Neutrophil (primary cell): ENCODE data around the gene C22orf39.
A peak's percentile ranks its signal among the peaks of the same experiment; 100 is the strongest.

Experiments used
- H3K27ac ChIP-seq: fragments of 200-600 bp; sonication (generic); 2 replicates; pipeline ENCODE4 v1.5.1; 2016; ENCODE audit warnings: mild to moderate bottlenecking, moderate library complexity
- H3K27me3 ChIP-seq: fragments of 200-600 bp; sonication (generic); 2 replicates; pipeline ENCODE4 v1.6.0; 2016; ENCODE audit warnings: mild to moderate bottlenecking
- H3K36me3 ChIP-seq: fragments of 200-600 bp; sonication (generic); 2 replicates; pipeline ENCODE4 v1.5.1; 2017
- H3K4me1 ChIP-seq, 2 experiments: fragments of 200-600 bp in 1 of 2; sonication (generic) in 1 of 2; 1 replicate in 1 of 2; 2 replicates in 1 of 2; pipeline versions ENCODE4 v1.5.1 to v1.6.1; 2013 to 2016; ENCODE audit warnings: low read depth in 1 of 2, low read length in 1 of 2, mild to moderate bottlenecking in 1 of 2, moderate library complexity in 1 of 2; ENCODE audit not compliant: control insufficient read depth in 1 of 2, insufficient read depth in 1 of 2
- H3K4me3 ChIP-seq, 2 experiments: fragments of 200-600 bp in 1 of 2; sonication (generic) in 1 of 2; 1 replicate in 1 of 2; 2 replicates in 1 of 2; pipeline ENCODE4 v1.5.1; 2013 to 2016; ENCODE audit warnings: low read depth in 1 of 2, low read length in 1 of 2, mild to moderate bottlenecking in 1 of 2, moderate library complexity in 1 of 2
- H3K9me3 ChIP-seq: fragments of 200-600 bp; sonication (generic); 2 replicates; pipeline ENCODE4 v1.5.1; 2016
- CTCF ChIP-seq: fragments of 200-600 bp; sonication (generic); IDR thresholded peaks from 2 replicates; pipeline ENCODE4 v1.5.1; 2016; ENCODE audit warnings: antibody characterized with exemption

C22orf39 gene

DNA sequence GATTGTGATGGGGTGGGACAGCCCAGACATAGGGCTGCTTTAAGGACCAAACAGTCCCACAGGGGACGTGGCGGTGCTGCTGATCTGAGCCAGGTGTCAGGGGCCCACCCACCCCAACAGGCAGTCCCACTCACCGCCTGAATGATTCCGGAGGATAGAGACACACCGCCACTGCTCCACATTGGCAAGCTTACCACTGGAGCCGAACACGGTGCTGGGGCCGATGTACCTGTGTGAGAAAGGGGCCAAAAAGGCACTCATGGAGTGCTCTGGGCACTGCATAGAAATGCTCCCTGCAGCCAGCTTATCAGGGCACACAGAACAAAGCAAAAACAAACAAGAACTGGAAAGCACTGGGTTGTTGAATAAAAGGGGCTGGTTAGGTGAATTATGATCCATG is 41.9 kb downstream of the C22orf39 start:
- no peak overlapping the region for H3K4me3 ChIP-seq
- H3K27ac ChIP-seq = no peak overlapping the region
- no peaks in the 10 kb centered on the region for H3K27me3 ChIP-seq
- H3K9me3 ChIP-seq = no peaks in the 10 kb centered on the region
- H3K4me1 ChIP-seq = no peaks in the 10 kb centered on the region
- TF ChIP-seq CTCF = no peak
- peaks cover 92% of the 10 kb centered on the region for H3K36me3 ChIP-seq

GRCh38 chr22:19405133-19405532 is 42.4 kb downstream of the C22orf39 start:
- no peaks in the 10 kb centered on the region for H3K9me3 ChIP-seq
- peaks cover 92% of the 10 kb centered on the region for H3K36me3 ChIP-seq
- no peak overlapping the region for H3K27ac ChIP-seq
- no peak overlapping the region for H3K4me3 ChIP-seq
- H3K27me3 ChIP-seq = no peaks in the 10 kb centered on the region
- TF ChIP-seq CTCF = no peak
- H3K4me1 ChIP-seq = no peaks in the 10 kb centered on the region

DNA sequence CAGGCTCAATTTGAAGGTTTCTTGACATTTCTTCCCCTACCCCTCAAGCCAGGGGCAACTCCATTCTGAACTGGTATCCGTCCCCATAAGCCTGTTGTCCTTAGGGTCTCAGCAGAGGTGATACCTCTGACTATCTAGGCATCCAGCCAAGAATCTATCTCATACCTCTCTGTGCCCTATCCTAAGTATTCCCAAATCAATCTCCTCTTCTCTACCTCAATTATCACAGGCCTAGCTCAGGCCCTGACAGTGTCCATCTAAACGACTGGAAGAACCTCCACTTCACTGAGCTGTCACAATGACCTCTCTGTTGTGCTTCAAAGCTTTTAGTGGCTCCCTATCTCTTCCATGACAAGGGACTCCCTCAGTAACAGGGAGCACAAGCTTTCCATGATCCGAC is 42.8 kb downstream of the C22orf39 start:
- Histone ChIP-seq H3K4me3 (no peak overlapping the region), H3K36me3 (peaks cover 92% of the 10 kb centered on the region), H3K27me3 (no peaks in the 10 kb centered on the region), H3K27ac (peak overlapping the region; percentile 28), H3K4me1 (no peaks in the 10 kb centered on the region), H3K9me3 (no peaks in the 10 kb centered on the region)
- no peak for TF ChIP-seq CTCF

DNA sequence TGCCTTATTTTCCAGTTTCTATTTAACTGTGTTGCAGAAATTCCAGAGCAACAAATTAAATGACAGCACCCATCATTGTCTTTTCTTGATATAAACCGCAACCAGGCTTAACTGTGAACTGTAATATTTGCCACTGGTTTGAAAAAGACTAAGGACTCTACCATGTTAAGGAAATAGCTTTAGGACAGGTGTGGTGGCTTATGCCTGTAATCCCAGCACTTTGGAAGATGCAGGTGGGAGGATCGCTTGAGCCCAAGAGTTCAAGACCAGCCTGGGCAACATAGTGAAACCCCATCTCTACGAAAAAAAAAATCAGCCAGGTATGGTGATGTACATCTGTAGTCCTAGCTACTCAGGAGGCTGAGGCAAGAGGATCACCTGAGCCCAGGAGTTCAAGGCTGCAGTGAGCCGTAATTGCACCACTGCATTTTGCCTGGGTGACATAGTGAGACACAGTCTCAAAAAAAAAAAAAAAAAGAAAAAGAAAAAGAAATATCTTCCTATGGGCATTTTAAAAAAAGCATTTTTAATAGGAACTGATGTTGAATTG is 44.8 kb downstream of the C22orf39 start:
- no peaks in the 10 kb centered on the region for H3K27me3 ChIP-seq
- no peak overlapping the region for H3K4me3 ChIP-seq
- no peaks in the 10 kb centered on the region for H3K9me3 ChIP-seq
- H3K4me1 ChIP-seq = no peaks in the 10 kb centered on the region
- H3K27ac ChIP-seq = no peak overlapping the region
- peaks cover 93% of the 10 kb centered on the region for H3K36me3 ChIP-seq
- TF ChIP-seq CTCF = no peak

- H3K4me3 ChIP-seq = no peak overlapping the region
- H3K4me1 ChIP-seq = no peaks in the 10 kb centered on the region
- no peaks in the 10 kb centered on the region for H3K27me3 ChIP-seq
- no peaks in the 10 kb centered on the region for H3K9me3 ChIP-seq
- no peak overlapping the region for H3K27ac ChIP-seq
- TF ChIP-seq CTCF = no peak
- peaks cover 93% of the 10 kb centered on the region for H3K36me3 ChIP-seq
Observed at GRCh38 chr22:19401483-19401882, 46.0 kb downstream of the C22orf39 start.

DNA sequence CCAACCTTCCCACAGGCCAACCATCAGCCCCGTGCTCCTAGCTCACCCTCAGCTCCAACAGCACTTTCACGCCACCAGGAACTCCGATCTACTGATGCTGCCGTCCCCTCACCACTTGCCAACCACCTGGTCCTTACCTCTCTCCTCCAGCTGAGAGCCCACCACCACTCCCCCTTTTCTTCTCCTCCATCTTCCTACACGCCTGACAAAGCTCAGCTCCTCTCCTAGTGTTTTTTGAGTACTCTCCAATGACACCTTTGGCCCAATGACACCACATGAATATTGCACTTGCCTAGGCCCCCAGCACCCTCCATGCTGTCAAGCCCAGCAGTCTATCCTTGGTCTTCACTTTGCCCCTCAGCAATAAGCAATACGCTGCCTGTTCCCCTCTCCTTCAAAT is 46.6 kb downstream of the C22orf39 start:
- Histone ChIP-seq H3K36me3 (peaks cover 93% of the 10 kb centered on the region), H3K4me3 (no peak overlapping the region), H3K27ac (no peak overlapping the region), H3K9me3 (no peaks in the 10 kb centered on the region), H3K27me3 (no peaks in the 10 kb centered on the region), H3K4me1 (no peaks in the 10 kb centered on the region)
- no peak for TF ChIP-seq CTCF
